Caco-2 (cell line): ENCODE measurements around the gene PTK7. TPM values are rescaled to one million over a fixed set of nuclear protein-coding genes. Genes with fewer than 3 reads are reported as not detected.

ENCODE experiments used
- BruUV-seq: library from RNA; stranded (reverse); fragments of 400-500 nt; replicated peaks from 2 replicates; lab custom pipeline; 2021; lab: Mats Ljungman, UMichigan
- CTCF ChIA-PET: fragments of 300-600 bp; sonication (Branson Sonifier 250); formaldehyde crosslinking; loops from one replicate; lab custom pipeline; 2022; ENCODE audit warnings: antibody characterized with exemption; lab: Charles Lee
- POLR2A ChIA-PET: fragments of 300-600 bp; sonication (Branson Sonifier 250); formaldehyde crosslinking; loops from one replicate; lab custom pipeline; 2022; ENCODE audit warnings: antibody characterized with exemption; lab: Charles Lee
- DNase-seq, 2 experiments: peaks; one replicate each; pipeline versions ENCODE4 v3.0.0 to v3.0.0-alpha.2; 2020 to 2022
- H3K27me3 ChIP-seq: replicated peaks from 2 replicates; pipeline ENCODE4 v1.6.0; 2011; ENCODE audit warnings: low read length; ENCODE audit not compliant: control insufficient read depth, insufficient read depth
- H3K36me3 ChIP-seq: 2 replicates; pipeline ENCODE4 v1.5.1; 2011; ENCODE audit warnings: low read length; ENCODE audit not compliant: control insufficient read depth, insufficient read depth
- H3K4me1 ChIP-seq: fragments of 250-450 bp; sonication (Bioruptor Pico); 2 replicates; pipeline ENCODE4 v1.5.1; 2020; ENCODE audit warnings: mild to moderate bottlenecking
- H3K4me3 ChIP-seq: 2 replicates; pipeline ENCODE4 v1.5.1; 2011; ENCODE audit warnings: low read depth, mild to moderate bottlenecking, control low read depth, low read length
- H3K9me3 ChIP-seq: fragments of 250-450 bp; sonication (Bioruptor Pico); 2 replicates; pipeline ENCODE4 v1.5.1; 2020; ENCODE audit warnings: mild to moderate bottlenecking, moderate library complexity
- H3K27ac Mint-ChIP-seq: one replicate; pipeline ENCODE4 v1.8.0; 2022; ENCODE audit warnings: mixed read lengths; ENCODE audit not compliant: unreplicated experiment
- H3K27me3 Mint-ChIP-seq: one replicate; pipeline ENCODE4 v1.8.0; 2022; ENCODE audit warnings: mixed read lengths; ENCODE audit not compliant: insufficient read depth, unreplicated experiment
- H3K36me3 Mint-ChIP-seq: one replicate; pipeline ENCODE4 v1.8.0; 2022; ENCODE audit warnings: mild to moderate bottlenecking, mixed read lengths; ENCODE audit not compliant: insufficient read depth, unreplicated experiment
- H3K4me1 Mint-ChIP-seq: one replicate; pipeline ENCODE4 v1.8.0; 2022; ENCODE audit warnings: low read depth, mixed read lengths; ENCODE audit not compliant: unreplicated experiment
- H3K4me3 Mint-ChIP-seq: one replicate; pipeline ENCODE4 v1.8.0; 2022; ENCODE audit warnings: mild to moderate bottlenecking, moderate library complexity, mixed read lengths; ENCODE audit not compliant: unreplicated experiment
- H3K9me3 Mint-ChIP-seq: one replicate; pipeline ENCODE4 v1.8.0; 2022; ENCODE audit warnings: mixed read lengths; ENCODE audit not compliant: unreplicated experiment
- intact Hi-C: fragments of 100-400 bp; cut with micrococcal nuclease; formaldehyde crosslinking; loops from one replicate; pipeline ENCODE4 v1.10.0; 2022; ENCODE audit not compliant: unreplicated experiment
- total RNA-seq: library from RNA; stranded (reverse); gene quantifications from 2 replicates; pipeline ENCODE4 v1.2.3, GENCODE V29; 2022
- TF ChIP-seq, protein P1 (sequence below), 2 experiments: fragments of 200-600 bp in 1 of 2; IDR thresholded peaks; 1 replicate in 1 of 2; 2 replicates in 1 of 2; pipeline versions ENCODE4 v1.5.1 to v1.8.0; 2011 to 2022; ENCODE audit warnings: antibody characterized with exemption in 1 of 2, control low read depth in 1 of 2, inconsistent platforms in 1 of 2, low read depth in 1 of 2, low read length in 1 of 2, mild to moderate bottlenecking in 1 of 2, moderate library complexity in 1 of 2; ENCODE audit not compliant: insufficient read depth in 1 of 2, severe bottlenecking in 1 of 2, unreplicated experiment in 1 of 2

The PTK7 gene
- total RNA-seq, 1 experiment from 2014 or later, result 180 TPM

DNA sequence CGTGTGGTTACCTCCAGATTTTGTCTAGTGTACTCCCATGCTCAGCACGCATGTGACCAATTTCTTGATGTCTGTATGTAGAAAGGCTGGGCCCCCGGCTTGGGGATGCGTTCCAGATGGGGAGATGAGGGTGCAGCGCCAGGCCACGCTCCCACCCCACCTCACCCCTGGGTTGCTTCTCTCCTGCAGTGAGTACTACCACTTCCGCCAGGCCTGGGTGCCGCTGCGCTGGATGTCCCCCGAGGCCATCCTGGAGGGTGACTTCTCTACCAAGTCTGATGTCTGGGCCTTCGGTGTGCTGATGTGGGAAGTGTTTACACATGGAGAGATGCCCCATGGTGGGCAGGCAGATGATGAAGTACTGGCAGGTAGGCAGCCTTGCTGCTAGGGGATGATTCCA lies 83.5 kb downstream of the PTK7 start:
- Histone ChIP-seq H3K36me3 (no peaks in the 10 kb centered on the region), H3K27me3 (no peaks in the 10 kb centered on the region), H3K4me1 (no peaks in the 10 kb centered on the region), H3K9me3 (no peaks in the 10 kb centered on the region), H3K4me3 (no peak overlapping the region)
- CTCF ChIA-PET, result no interaction called here
- Mint-ChIP-seq H3K4me3 (no peak overlapping the region), H3K27ac (no peak overlapping the region), H3K36me3 (peaks cover 26% of the 10 kb centered on the region), H3K9me3 (no peaks in the 10 kb centered on the region), H3K27me3 (no peaks in the 10 kb centered on the region), H3K4me1 (no peaks in the 10 kb centered on the region)
- intact Hi-C loops, result no loop called here
- BruUV-seq, result no TSS peak
- POLR2A ChIA-PET, result no interaction called here
- TF ChIP-seq, protein P1, sequence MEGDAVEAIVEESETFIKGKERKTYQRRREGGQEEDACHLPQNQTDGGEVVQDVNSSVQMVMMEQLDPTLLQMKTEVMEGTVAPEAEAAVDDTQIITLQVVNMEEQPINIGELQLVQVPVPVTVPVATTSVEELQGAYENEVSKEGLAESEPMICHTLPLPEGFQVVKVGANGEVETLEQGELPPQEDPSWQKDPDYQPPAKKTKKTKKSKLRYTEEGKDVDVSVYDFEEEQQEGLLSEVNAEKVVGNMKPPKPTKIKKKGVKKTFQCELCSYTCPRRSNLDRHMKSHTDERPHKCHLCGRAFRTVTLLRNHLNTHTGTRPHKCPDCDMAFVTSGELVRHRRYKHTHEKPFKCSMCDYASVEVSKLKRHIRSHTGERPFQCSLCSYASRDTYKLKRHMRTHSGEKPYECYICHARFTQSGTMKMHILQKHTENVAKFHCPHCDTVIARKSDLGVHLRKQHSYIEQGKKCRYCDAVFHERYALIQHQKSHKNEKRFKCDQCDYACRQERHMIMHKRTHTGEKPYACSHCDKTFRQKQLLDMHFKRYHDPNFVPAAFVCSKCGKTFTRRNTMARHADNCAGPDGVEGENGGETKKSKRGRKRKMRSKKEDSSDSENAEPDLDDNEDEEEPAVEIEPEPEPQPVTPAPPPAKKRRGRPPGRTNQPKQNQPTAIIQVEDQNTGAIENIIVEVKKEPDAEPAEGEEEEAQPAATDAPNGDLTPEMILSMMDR (IDR thresholded peaks at IDR 0.05; ENCODE audit: insufficient read depth in 1 of 2, low read depth in 1 of 2, low read length in 1 of 2, severe bottlenecking in 1 of 2, unreplicated experiment in 1 of 2), result no peak
- DNase-seq, result no peak

DNA sequence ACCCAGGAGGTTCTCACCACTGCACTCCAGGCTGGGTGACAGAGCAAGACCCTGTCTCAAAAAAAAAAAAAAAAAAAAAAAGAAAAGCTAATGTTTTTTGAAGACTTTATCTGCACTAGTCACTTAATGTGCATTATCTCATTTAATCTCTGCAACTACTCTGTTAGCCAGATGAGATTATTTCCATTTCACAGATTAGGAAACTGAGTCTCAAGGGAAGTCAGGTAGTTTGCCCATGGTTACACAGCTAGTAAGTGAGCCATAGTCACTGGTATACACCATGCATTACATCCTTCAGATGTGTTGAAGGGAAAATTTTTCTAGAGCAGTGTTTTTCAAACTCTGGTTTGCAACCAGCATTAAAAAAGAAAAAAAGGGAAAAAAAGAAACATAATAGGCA lies 87.8 kb downstream of the PTK7 start:
- H3K9me3 Mint-ChIP-seq, result no peaks in the 10 kb centered on the region
- Histone ChIP-seq H3K9me3 (no peaks in the 10 kb centered on the region), H3K27me3 (no peaks in the 10 kb centered on the region), H3K36me3 (no peaks in the 10 kb centered on the region), H3K4me3 (no peak overlapping the region), H3K4me1 (no peaks in the 10 kb centered on the region)
- ChIA-PET POLR2A (interaction anchor here (0.6 to 1.0 kb wide), 4 partner anchors 9 to 206 kb away, joined by 4 to 6 read pairs (median 4); no protein-coding TSS in a partner anchor), CTCF (interaction anchor here (0.7 kb wide), 1 partner anchor 112 kb away, joined by 4 read pairs; no protein-coding TSS in a partner anchor)
- H3K36me3 Mint-ChIP-seq, result peaks cover 9% of the 10 kb centered on the region
- TF ChIP-seq, protein P1 (IDR thresholded peaks at IDR 0.05; ENCODE audit: insufficient read depth in 1 of 2, low read depth in 1 of 2, low read length in 1 of 2, severe bottlenecking in 1 of 2, unreplicated experiment in 1 of 2), result no peak
- no peak overlapping the region for H3K27ac Mint-ChIP-seq
- H3K4me3 Mint-ChIP-seq, result no peak overlapping the region
- no peak for DNase-seq
- no peaks in the 10 kb centered on the region for H3K27me3 Mint-ChIP-seq
- no TSS peak for BruUV-seq
- H3K4me1 Mint-ChIP-seq, result no peaks in the 10 kb centered on the region
- intact Hi-C loops, result no loop called here

DNA sequence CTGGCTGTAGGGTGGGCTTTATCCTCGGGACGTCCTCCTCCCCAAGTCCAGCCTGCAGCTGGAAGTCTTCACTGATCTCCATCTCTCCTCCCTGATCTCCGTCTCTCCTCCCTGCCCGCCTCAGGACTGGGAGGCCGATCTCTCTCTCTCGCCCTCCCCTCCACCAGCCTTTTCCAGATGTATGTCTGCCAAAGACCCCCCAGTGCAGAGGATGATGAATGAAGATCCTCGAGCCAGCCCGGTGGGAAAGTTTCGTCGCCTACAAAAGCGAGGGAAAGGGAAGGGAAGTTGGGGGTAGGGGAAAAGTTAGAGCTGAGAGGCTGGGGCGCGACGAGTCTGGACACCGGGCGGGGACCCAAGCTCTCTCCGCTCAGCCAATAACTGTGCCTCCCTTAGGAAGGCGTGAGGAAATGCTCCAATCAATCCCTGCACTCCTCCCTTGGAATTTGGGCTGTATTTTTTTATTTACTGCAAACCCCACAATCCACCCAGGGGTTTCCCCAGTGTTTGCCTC lies 94.4 kb downstream of the PTK7 start:
- Mint-ChIP-seq H3K27me3 (no peaks in the 10 kb centered on the region), H3K4me1 (peaks cover 12% of the 10 kb centered on the region), H3K4me3 (peak overlapping the region; percentile 98), H3K36me3 (peaks cover 43% of the 10 kb centered on the region), H3K9me3 (no peaks in the 10 kb centered on the region), H3K27ac (peak overlapping the region; percentile 91)
- CTCF ChIA-PET, result no interaction called here
- Histone ChIP-seq H3K9me3 (no peaks in the 10 kb centered on the region), H3K4me3 (peak overlapping the region; percentile 53), H3K4me1 (peaks cover 25% of the 10 kb centered on the region; the same call in 1 of the 2 replicates), H3K36me3 (no peaks in the 10 kb centered on the region), H3K27me3 (no peaks in the 10 kb centered on the region)
- DNase-seq, result peak in 1 of 2 experiments; percentile 79
- TSS peak; percentile 93 for BruUV-seq
- POLR2A ChIA-PET, result interaction anchor here (0.6 to 1.5 kb wide), 10 partner anchors 12 to 266 kb away, joined by 3 to 16 read pairs (median 6); partner anchors contain the start of genes CNPY3, CUL7, CUL9 and KLC4
- TF ChIP-seq, protein P1 (IDR thresholded peaks at IDR 0.05; ENCODE audit: insufficient read depth in 1 of 2, low read depth in 1 of 2, low read length in 1 of 2, severe bottlenecking in 1 of 2, unreplicated experiment in 1 of 2), result no peak
- intact Hi-C loops, result loop anchor here (5.0 kb wide), 2 partner anchors 57 to 197 kb away; partner anchors contain the start of genes DNPH1 and ZNF318
